Measurements from ENCODE around the gene RANGAP1. TPM values are rescaled to one million over a fixed set of nuclear protein-coding genes. Genes with fewer than 3 reads are reported as not detected.

Gene RANGAP1
- total and polyA plus RNA-seq, 2 of the 4 experiments (the other 2 are of a cell fraction), result 71.2 to 148 TPM

- no peak for TF ChIP-seq USF2 (IDR thresholded peaks at IDR 0.05; ENCODE audit: low read depth, low read length)
These were observed 68.3 kb downstream of the RANGAP1 start (continued) for GRCh38 chr22:41217553-41218157.

- TF ChIP-seq NFE2L2 (IDR thresholded peaks at IDR 0.05; ENCODE audit: low read depth, low read length) (no peak), MAFK (IDR thresholded peaks at IDR 0.05; ENCODE audit: low read depth, low read length) (no peak), CTCF (conservative IDR thresholded peaks at IDR 0.05; ENCODE audit: low read depth, low read length) (no peak), FOS (IDR thresholded peaks at IDR 0.05; ENCODE audit: low read depth, low read length) (no peak), USF2 (IDR thresholded peaks at IDR 0.05; ENCODE audit: low read depth, low read length) (peak; percentile 56; the same call in 1 of the 2 replicates), BHLHE40 (IDR thresholded peaks at IDR 0.05; ENCODE audit: low read depth, low read length) (peak; percentile 73; the same call in 1 of the 2 replicates), CEBPB (IDR thresholded peaks at IDR 0.05; ENCODE audit: low read depth, low read length) (no peak)
- H3K4me2 ChIP-seq (ENCODE audit: low read depth, low read length), result peak overlapping the region; percentile 42
- 59% methylated on average over 4 of the region's 13 CpGs; no CpG with 5 or more reads in 1 of the 2 experiments for WGBS, 2 experiments (ENCODE audit: extremely low coverage in 2 of 2, insufficient read length in 1 of 2)
- H2BK15ac ChIP-seq (ENCODE audit: low read depth, low read length), result 0 out of 3 replicates have a peak overlapping the region, but pooled peaks have one; percentile 37
- BruUV-seq (replicated peaks), result no TSS peak
- H2BK5ac ChIP-seq (ENCODE audit: low read depth, low read length, poor library complexity, severe bottlenecking), result peak overlapping the region; percentile 22
- peak; percentile 56 for ATAC-seq (ENCODE audit: low read depth)
- H4K20me1 ChIP-seq (ENCODE audit: insufficient read depth, low read length), result no peaks in the 10 kb centered on the region
- peaks cover 7 to 28% of the 10 kb centered on the region in 2 experiments; a peak in 2 of 4 replicates for H3K79me1 ChIP-seq (ENCODE audit: low read depth in 1 of 2, low read length in 2 of 2)
- H3K4ac ChIP-seq (ENCODE audit: low read depth, low read length), result peak overlapping the region; percentile 96
- CTCF ChIA-PET, result no interaction called here
- no peaks in the 10 kb centered on the region for H3K9me3 ChIP-seq (ENCODE audit: control insufficient read depth, insufficient read depth, low read length)
- no peak overlapping the region for H3K4me3 ChIP-seq (ENCODE audit: insufficient read depth, low read depth, low read length)
- peak; percentile 72 for DNase-seq
- H3K18ac ChIP-seq (ENCODE audit: low read depth, low read length), result peak overlapping the region; percentile 25; the same call in 1 of the 2 replicates
- POLR2A ChIA-PET (ENCODE audit: unreplicated experiment), result no interaction called here
- H3K4me1 ChIP-seq (ENCODE audit: control insufficient read depth, insufficient read depth, low read length), result peaks cover 18% of the 10 kb centered on the region
- no peak overlapping the region for H2BK20ac ChIP-seq (ENCODE audit: low read depth, low read length)
- peak overlapping the region; percentile 47; the same call in 1 of the 2 replicates for H3K9ac ChIP-seq (ENCODE audit: low read depth, low read length)
- peak overlapping the region; percentile 73 for H2BK120ac ChIP-seq (ENCODE audit: low read depth, low read length)
- peak overlapping the region; percentile 90 for H3K14ac ChIP-seq (replicated peaks; ENCODE audit: low read depth, low read length)
- peaks cover 21% of the 10 kb centered on the region for H3K36me3 ChIP-seq (ENCODE audit: control insufficient read depth, insufficient read depth, low read length)
- no peaks in the 10 kb centered on the region for H3K27me3 ChIP-seq (ENCODE audit: control insufficient read depth, insufficient read depth, low read length)
- peak overlapping the region; percentile 34; the same call in 1 of the 2 replicates for H3K23ac ChIP-seq (ENCODE audit: low read depth, low read length)
- peaks cover 21% of the 10 kb centered on the region for H3K9me1 ChIP-seq (ENCODE audit: insufficient read depth, low read length)
- dilution Hi-C loops (cut with HindIII; ENCODE audit: low sequenced_read_pairs, unreplicated experiment), result no loop called here
- peak overlapping the region; percentile 88 for H2AFZ ChIP-seq (replicated peaks; ENCODE audit: low read length, poor library complexity)
- peak overlapping the region; percentile 73; the same call in 1 of the 2 replicates for H3K56ac ChIP-seq (ENCODE audit: extremely low read depth, insufficient read depth, low read length)
- H2AK9ac ChIP-seq (replicated peaks; ENCODE audit: low read depth, low read length, poor library complexity), result peak overlapping the region; percentile 79
- H4K91ac ChIP-seq (ENCODE audit: insufficient read depth, low read depth, low read length), result peak overlapping the region; percentile 94
- in situ Hi-C loops (cut with MboI; ENCODE audit: low sequenced_read_pairs), result no loop called here
- H4K5ac ChIP-seq (ENCODE audit: low read depth, low read length), result no peak overlapping the region; the same call in 1 of the 2 replicates
- intact Hi-C loops (cut with micrococcal nuclease), result no loop called here
- peak overlapping the region; percentile 10; the same call in 1 of the 2 replicates for H2AK5ac ChIP-seq (ENCODE audit: low read depth, low read length)
- H4K8ac ChIP-seq (ENCODE audit: low read depth in 2 of 2, low read length in 2 of 2), result peak overlapping the region; percentile 34 to 91; a peak in 3 of 4 replicates
- H3K27ac ChIP-seq (ENCODE audit: insufficient read depth, low read length), result peak overlapping the region; percentile 82
These were observed 69.0 kb downstream of the RANGAP1 start for GRCh38 chr22:41216984-41217383.
